ENCODE results near the gene STK31.

GRCh38 chr7:23742051-23742450 lies 32.0 kb downstream of the STK31 start:
- TF ChIP-seq, protein P1, sequence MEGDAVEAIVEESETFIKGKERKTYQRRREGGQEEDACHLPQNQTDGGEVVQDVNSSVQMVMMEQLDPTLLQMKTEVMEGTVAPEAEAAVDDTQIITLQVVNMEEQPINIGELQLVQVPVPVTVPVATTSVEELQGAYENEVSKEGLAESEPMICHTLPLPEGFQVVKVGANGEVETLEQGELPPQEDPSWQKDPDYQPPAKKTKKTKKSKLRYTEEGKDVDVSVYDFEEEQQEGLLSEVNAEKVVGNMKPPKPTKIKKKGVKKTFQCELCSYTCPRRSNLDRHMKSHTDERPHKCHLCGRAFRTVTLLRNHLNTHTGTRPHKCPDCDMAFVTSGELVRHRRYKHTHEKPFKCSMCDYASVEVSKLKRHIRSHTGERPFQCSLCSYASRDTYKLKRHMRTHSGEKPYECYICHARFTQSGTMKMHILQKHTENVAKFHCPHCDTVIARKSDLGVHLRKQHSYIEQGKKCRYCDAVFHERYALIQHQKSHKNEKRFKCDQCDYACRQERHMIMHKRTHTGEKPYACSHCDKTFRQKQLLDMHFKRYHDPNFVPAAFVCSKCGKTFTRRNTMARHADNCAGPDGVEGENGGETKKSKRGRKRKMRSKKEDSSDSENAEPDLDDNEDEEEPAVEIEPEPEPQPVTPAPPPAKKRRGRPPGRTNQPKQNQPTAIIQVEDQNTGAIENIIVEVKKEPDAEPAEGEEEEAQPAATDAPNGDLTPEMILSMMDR (conservative IDR thresholded peaks at IDR 0.05), result no peak
- no peak for TF ChIP-seq ZFX (IDR thresholded peaks at IDR 0.05)

Measured in C4-2B (cell line).